IPS DF 4.7 (cell line): ENCODE data around the gene TPH1.
"Not testable (repeated sequence)": the region's sequence is repeated elsewhere in the genome, so short reads cannot be mapped to it uniquely, and the experiment has no call there.

Source experiments
- DNase-seq: peaks from one replicate; pipeline ENCODE4 v3.0.0-alpha.2; 2013; ENCODE audit warnings: low spot score; ENCODE audit errors: extremely low read depth

TPH1 gene

DNA sequence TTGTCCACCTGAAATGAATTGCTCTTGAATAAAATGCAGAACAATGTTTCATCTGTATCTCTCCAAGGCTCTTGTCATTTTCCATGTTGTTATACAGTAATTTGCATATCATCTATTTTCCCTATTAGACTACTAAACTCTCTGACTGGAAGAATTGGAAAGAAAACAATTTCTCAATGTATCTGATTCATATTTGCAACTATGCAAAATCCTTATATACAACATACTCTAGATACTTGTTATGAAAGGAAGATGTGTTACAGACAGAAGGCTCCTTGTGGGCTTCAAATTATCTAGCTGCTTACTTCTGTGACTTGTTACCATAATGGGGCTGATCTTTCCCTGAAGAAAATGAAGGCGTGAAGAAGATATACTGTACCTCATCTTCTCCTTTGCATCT lies 23.6 kb downstream of the TPH1 start:
- DNase-seq, result no peak

- DNase-seq, result no peak
Observed at GRCh38 chr11:18019650-18020049, 26.4 kb downstream of the TPH1 start.

DNA sequence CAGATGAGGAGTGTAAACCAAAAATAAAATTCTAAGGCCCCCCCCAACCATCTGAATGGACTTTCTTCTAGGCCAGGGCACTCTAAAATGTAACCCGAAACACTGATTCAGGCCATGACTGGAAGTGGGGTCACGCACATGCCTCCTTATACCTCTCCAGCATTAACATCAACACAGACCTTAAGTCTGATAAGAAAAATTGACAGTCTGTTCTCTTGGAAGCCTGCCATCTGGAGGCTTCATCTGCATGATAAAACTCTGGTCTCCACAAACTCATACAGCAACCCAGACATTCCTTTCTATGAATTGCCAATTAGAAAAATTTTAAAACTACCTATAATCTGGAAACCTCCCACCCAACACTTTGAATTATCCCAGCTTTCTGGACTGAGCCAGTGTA lies 29.3 kb downstream of the TPH1 start:
- DNase-seq, result no peak

GRCh38 chr11:18014876-18015275 lies 31.2 kb downstream of the TPH1 start:
- no peak for DNase-seq

DNA sequence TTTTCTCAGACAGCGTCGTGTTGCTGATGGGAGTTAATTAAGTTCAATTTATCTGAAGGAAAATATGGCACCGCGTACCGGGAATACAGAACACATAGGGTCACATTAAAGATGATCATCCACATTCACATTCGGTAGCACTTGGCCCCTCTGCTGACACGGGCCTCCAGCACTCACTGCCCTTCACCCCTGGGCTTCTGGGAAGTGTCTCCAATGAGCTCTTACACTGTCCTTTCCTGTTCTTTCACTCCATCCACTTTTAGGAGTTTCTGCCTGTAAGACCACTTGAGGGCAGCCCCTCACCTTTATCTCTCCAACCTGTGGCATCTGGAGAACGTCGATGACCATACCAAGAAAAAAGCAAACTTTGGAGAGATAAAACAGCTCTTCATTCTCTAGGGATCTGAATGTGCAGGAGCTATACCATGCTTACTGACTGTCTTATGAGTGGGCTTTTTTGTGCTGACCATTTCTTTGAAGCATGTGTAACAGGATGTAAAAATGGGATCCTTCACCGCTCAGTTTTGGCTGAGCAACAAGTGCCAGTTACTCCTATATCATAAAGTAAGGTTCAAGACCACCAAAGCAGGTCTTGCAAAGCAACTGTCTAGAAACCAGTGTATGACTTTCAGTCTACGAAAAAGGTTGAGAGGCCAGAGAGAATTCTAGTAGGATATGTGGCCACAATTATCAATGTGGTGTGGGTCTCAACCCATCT lies 32.1 kb downstream of the TPH1 start:
- no peak for DNase-seq

DNA sequence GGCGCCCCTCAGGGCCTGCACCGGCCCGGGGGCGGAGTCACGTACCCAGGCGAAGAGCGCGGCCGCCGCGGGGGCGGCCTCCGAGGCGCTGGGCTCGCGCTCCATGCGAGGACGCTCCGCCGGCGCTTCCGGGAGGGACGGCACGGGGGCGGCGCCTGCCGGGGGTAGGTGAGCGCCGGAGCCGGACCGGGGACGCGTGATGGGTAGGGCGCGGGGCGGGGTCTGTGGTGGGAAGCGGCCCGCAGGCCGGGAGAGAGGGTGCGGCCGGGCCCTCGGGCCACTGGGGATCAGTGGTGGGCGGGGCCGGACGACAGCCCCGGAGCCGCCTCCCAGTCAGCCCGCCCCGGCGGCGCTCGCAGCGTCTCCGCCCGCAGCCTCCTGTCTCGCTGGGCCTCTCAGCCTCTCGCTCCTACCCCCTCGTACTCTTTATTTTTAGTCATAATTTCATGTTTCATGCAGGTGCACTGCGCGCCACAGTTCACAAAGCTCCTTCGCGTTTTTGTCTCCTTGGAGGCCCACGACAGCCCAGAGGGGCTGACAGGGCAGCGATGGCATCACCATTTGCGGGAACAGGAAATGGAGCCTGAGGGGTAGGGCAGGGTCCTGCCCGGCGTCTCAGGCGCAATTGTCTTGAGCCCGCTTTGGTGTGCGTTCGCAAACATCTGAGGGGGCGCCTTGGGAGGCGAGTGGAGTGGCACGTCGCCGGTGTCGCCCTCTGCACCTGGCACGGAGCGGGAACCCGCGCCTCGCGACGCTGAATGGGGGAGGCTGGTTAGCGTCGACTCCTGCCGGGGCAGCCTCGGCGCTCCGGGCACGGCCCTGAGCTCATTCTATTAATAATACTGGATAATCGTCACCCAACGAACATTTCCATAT lies 32.9 kb downstream of the TPH1 start, which contains the start of gene SERGEF:
Gene SERGEF, minus strand, starts transcription at position 142 of the 876 bp plus-strand sequence. Its CDS starts 37 bp downstream, at position 105.
- DNase-seq, result no peak

GRCh38 chr11:18012122-18012905 lies 33.8 kb downstream of the TPH1 start:
- DNase-seq, result no peak

DNA sequence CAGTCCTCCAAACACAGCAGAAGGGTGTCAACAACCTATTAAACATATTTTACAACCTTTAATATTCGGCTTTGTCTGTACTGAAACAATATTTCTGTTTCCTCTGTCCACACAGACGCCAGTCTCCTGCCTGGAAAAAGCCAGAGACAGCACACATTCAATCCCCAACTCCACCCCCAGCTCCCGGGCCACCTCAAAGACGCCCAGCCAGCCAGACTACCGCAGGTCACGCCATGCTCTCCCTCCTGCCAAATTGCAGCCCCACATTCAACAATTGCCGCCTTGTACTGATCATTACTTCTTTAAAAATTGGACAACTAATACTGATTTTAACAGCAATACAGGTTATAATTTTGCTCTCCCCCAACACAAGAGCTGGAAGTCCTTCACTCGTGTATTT lies 34.4 kb downstream of the TPH1 start:
- no peak for DNase-seq

DNA sequence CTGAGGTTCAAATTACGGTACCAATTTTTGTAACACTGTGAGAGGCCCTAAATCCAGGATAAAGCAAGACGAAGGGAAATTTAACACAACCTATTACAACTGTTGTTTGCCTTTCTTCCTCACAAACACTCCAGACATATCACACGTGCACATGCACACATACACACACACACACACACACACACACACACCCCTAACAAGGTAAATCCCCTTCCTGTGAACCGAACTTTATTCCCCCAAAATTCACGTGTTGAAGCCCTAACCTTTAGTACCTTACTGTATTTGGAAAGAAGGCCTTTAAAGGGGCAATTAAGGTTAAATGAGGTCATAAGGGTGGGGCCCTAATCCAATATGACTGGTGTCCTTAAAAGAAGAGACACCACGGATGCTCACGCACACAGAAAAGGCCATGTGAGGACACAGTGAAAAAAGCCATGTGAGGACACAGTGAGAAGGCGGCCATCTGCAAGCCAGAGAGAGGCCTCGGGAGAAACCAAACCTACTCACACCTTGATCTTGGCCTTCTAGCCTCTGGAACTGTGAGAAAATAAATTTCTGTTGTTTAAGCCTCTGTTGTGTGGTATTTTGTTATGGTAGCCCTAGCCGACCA lies 35.0 kb downstream of the TPH1 start:
- DNase-seq, result no peak

DNA sequence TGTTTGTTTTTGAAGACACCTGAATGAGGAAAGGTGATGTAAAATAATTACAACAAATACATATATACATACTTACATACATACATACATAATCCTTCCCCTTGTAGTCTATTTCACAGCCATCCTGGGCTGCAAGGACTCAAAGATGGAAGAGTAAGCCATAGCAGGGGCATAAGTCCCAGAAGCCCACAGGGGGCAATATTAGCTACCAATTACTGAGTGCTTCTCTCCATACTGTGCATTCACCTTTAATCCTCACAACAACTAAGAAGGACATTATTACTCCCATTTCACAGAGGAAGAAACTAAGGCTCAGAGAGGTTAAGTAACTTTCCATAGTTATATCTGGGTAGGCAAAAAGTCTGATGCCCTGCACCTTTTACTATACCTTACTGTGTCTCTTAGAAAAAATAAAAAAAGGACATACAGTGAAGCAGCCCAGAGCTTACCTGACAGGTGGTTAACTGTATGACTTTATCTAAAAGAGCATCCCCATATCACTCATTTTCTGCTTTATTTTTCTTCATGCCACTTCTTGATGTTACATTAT lies 35.9 kb downstream of the TPH1 start:
- no peak for DNase-seq

- DNase-seq, result no peak
Observed at GRCh38 chr11:18005376-18006129, 40.5 kb downstream of the TPH1 start.

GRCh38 chr11:18001191-18001590 lies 44.9 kb downstream of the TPH1 start:
- no peak for DNase-seq

GRCh38 chr11:18000760-18001159 lies 45.3 kb downstream of the TPH1 start:
- no peak for DNase-seq

DNA sequence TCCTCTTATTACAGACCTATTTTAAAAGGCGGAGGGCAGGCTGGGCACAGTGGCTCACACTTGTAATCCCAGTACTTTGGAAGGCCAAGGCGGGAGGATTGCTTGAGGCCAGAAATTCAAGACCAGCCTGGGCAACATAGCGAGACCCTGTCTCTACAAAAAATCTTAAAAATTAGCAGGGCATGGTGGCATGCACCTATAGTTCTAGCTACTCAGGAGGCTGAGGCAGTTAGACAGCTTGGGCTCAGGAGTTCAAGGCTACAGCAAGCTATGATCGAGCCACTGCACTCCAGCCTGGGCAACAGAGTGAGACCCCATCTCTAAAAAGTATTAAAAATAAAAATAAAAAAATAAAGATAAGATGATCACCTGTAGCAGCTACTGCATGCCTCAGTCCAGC lies 45.9 kb downstream of the TPH1 start:
- not testable (repeated sequence) for DNase-seq
